GM19099 (cell line): Measurements from ENCODE around the gene ANKDD1B.
A peak's percentile ranks its signal among the peaks of the same experiment; 100 is the strongest.

ENCODE experiments used
- POLR2A ChIP-seq: IDR thresholded peaks from 3 replicates; pipeline ENCODE4 v1.6.1; 2011; ENCODE audit warnings: low read depth; ENCODE audit not compliant: insufficient read length; ENCODE audit errors: extremely low read depth

The ANKDD1B gene

DNA sequence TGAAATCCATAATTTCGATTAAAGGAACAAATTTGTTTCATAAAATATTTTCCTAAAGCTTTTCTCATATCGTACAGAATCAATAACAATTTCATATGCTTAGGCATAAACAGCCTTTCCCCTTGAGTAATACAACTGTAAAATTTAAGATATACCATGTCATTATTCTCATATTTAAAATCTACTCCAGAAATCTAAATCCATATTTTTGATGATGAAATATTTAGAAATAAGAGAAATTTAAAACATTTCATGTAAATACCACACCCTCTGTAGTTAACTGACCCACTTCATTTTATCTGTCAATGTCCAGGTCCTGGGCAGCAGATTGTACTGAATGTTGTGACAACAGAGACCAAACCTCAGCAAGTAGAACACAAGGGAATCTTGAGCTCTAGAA lies 100.8 kb downstream of the ANKDD1B start:
- no peak for TF ChIP-seq POLR2A

DNA sequence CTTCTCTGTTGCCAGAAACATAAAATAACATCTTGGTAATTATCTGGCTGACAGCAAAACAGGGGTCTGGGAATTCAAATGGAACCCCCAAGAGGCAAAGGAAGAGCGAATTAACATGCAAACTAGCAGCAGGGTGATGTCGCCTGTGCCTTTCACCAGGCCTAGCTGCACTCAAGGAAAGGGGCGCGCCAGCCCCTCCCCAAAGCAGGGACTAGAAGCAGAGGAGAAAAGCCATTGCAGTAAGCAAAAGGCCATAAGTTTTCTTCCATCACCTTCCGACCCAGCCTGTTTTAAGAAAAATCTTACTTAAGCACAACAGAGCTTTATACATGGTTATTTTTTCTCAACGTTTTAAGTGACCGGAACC lies 105.4 kb downstream of the ANKDD1B start:
- no peak for TF ChIP-seq POLR2A

DNA sequence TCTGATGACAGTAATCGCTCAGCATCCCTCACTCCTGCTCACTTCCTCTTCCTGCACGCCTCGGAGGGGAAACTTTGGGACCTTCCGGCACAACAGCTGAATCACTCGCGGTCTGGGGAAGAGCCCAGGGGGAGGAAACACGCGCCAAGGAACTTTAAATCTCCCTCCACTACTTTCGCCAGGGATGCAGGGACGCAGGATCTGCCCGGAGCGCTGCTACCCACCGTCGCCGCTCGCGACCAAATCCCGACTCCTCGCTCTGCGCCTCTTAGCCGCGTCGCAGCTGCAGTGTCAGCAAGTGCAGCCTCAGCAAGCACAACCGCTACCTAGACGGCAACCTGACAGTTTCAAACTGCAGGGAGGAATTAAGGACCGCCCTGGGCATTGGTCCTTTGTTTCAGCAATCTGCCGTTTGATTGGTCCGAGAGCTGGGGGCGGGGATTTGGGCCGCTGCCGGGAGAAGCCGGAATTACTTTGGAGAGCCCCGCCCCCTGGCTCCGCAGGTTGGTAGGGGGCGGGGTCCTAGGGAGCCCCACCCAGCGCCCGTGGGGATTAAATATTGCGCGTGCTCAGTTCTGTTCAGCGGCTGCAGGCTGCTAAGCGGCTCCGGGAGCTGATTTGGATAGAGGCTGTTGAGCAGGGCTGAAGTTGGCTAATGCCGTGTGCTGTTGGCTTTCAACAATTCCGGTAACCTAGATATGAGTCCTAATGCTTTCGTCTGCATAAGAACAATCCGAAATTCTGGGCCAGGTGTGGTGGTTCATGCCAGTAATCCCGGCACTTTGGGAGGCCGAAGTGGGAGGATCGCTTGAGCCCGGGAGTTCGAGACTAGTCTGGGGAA lies 106.0 kb downstream of the ANKDD1B start, which contains the start of gene POC5:
POC5 (minus strand) TSS at position 356 of the 841 bp plus-strand sequence. CDS start 4,500 bp downstream, outside the sequence.
- peak; percentile 97 for TF ChIP-seq POLR2A

DNA sequence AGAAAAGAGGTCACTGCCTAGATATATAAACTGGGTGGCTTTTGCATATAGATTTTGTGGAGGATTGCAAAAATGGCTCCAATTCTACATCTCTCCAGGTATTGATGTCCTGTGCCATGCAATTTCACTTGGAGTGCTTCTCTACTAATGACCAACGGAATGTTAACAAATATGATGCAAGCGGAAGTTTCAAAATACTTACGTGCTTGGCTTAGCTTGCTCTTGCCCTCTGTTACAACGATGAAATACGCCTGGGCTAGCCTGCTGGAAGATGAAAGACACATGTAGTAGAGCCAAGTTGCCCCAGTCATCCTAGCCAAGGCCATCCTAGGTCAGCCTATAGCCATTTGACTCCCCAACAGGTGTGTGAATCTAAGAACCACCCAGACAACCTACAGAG lies 109.6 kb downstream of the ANKDD1B start:
- TF ChIP-seq POLR2A = no peak
